Activated CD8-positive, alpha-beta T cell treated with anti-CD3 and anti-CD28 coated beads for 36 hours (primary cell): ENCODE results near the gene ARPC1B. TPM values are rescaled to one million over a fixed set of nuclear protein-coding genes. Genes with fewer than 3 reads are reported as not detected.
A peak's percentile ranks its signal among the peaks of the same experiment; 100 is the strongest.

Experiments
- ATAC-seq: fragments of 200-7000 bp; cut with Tn5 transposase; one replicate; pipeline ENCODE4 v1.10.0; 2021; ENCODE audit warnings: mild to moderate bottlenecking, moderate library complexity
- CTCF ChIA-PET: fragments of 350-600 bp; sonication (Branson Sonifier 250); formaldehyde crosslinking; loops from one replicate; lab custom pipeline; 2021; ENCODE audit warnings: antibody characterized with exemption; lab: Charles Lee
- POLR2A ChIA-PET: fragments of 350-600 bp; sonication (Branson Sonifier 250); formaldehyde crosslinking; loops from one replicate; lab custom pipeline; 2021; ENCODE audit warnings: antibody characterized with exemption; lab: Charles Lee
- DNase-seq: peaks from one replicate; pipeline ENCODE4 v3.0.0-alpha.2; 2020
- H3K27ac Mint-ChIP-seq: one replicate; pipeline ENCODE4 v1.8.0; 2021; ENCODE audit warnings: mild to moderate bottlenecking, mixed read lengths
- H3K27me3 Mint-ChIP-seq: one replicate; pipeline ENCODE4 v1.8.0; 2021; ENCODE audit warnings: mixed read lengths
- H3K36me3 Mint-ChIP-seq: one replicate; pipeline ENCODE4 v1.8.0; 2021; ENCODE audit warnings: low read depth, mixed read lengths
- H3K4me1 Mint-ChIP-seq: one replicate; pipeline ENCODE4 v1.8.0; 2021; ENCODE audit warnings: low read depth, mixed read lengths
- H3K4me3 Mint-ChIP-seq: one replicate; pipeline ENCODE4 v1.8.0; 2021; ENCODE audit warnings: mild to moderate bottlenecking, moderate library complexity, mixed read lengths
- H3K9me3 Mint-ChIP-seq: one replicate; pipeline ENCODE4 v1.8.0; 2021; ENCODE audit warnings: mixed read lengths
- CTCF ChIP-seq: fragments of 200-600 bp; IDR thresholded peaks from one replicate; pipeline ENCODE4 v1.8.0; 2022; ENCODE audit warnings: antibody characterized with exemption, mild to moderate bottlenecking
- intact Hi-C: fragments of 100-400 bp; cut with micrococcal nuclease; formaldehyde crosslinking; loops from one replicate; pipeline ENCODE4 v1.10.0; 2022
- total RNA-seq, 2 experiments: library from RNA; stranded (reverse); gene quantifications; one replicate each; pipeline ENCODE4 v1.2.3, GENCODE V29; 2021

The ARPC1B gene
- total RNA-seq, 2 experiments from 2014 or later, result 304 to 307 TPM

GRCh38 chr7:99392046-99392445, 17.5 kb downstream of the ARPC1B start:
- peaks cover 52% of the 10 kb centered on the region for H3K36me3 Mint-ChIP-seq
- DNase-seq (no peak), ATAC-seq (no peak)
- H3K27ac Mint-ChIP-seq, result peak overlapping the region; percentile 64
- POLR2A ChIA-PET, result interaction anchor here (1.1 to 3.6 kb wide), 7 partner anchors 8 to 24 kb away, joined by 3 to 50 read pairs (median 15); partner anchors contain the start of genes BUD31 and PDAP1
- peaks cover 20% of the 10 kb centered on the region for H3K4me1 Mint-ChIP-seq
- CTCF ChIA-PET, result interaction anchor here (1.0 to 2.3 kb wide), 2 partner anchors 11 to 27 kb away, joined by 4 to 9 read pairs; no protein-coding TSS in a partner anchor
- intact Hi-C loops, result no loop called here
- no peaks in the 10 kb centered on the region for H3K9me3 Mint-ChIP-seq
- no peak for TF ChIP-seq CTCF
- peak overlapping the region; percentile 27 for H3K4me3 Mint-ChIP-seq
- no peaks in the 10 kb centered on the region for H3K27me3 Mint-ChIP-seq

- peak overlapping the region; percentile 58 for H3K4me3 Mint-ChIP-seq
- CTCF ChIA-PET, result interaction anchor here (1.0 to 2.3 kb wide), 5 partner anchors 12 to 28 kb away, joined by 3 to 9 read pairs (median 4); partner anchors contain the start of genes BUD31 and PDAP1
- POLR2A ChIA-PET, result interaction anchor here (1.1 to 3.6 kb wide), 8 partner anchors 8 to 81 kb away, joined by 3 to 50 read pairs (median 10); partner anchors contain the start of genes BUD31 and PDAP1
- DNase-seq (peak; percentile 91), ATAC-seq (peak; percentile 94)
- intact Hi-C loops, result no loop called here
- H3K27ac Mint-ChIP-seq, result peak overlapping the region; percentile 87
- H3K27me3 Mint-ChIP-seq, result no peaks in the 10 kb centered on the region
- TF ChIP-seq CTCF, result no peak
- peaks cover 20% of the 10 kb centered on the region for H3K4me1 Mint-ChIP-seq
- H3K36me3 Mint-ChIP-seq, result peaks cover 52% of the 10 kb centered on the region
- no peaks in the 10 kb centered on the region for H3K9me3 Mint-ChIP-seq
Measured at GRCh38 chr7:99392659-99393354, 18.3 kb downstream of the ARPC1B start.

- no peaks in the 10 kb centered on the region for H3K27me3 Mint-ChIP-seq
- POLR2A ChIA-PET, result interaction anchor here (0.7 to 3.6 kb wide), 12 partner anchors 8 to 80 kb away, joined by 3 to 50 read pairs (median 3); partner anchors contain the start of genes BUD31 and PDAP1
- no peaks in the 10 kb centered on the region for H3K9me3 Mint-ChIP-seq
- peak overlapping the region; percentile 87 for H3K27ac Mint-ChIP-seq
- peaks cover 51% of the 10 kb centered on the region for H3K36me3 Mint-ChIP-seq
- peak overlapping the region; percentile 58 for H3K4me3 Mint-ChIP-seq
- DNase-seq, result no peak
- intact Hi-C loops, result no loop called here
- TF ChIP-seq CTCF, result no peak
- no peak for ATAC-seq
- CTCF ChIA-PET, result interaction anchor here (1.0 to 2.3 kb wide), 5 partner anchors 12 to 28 kb away, joined by 3 to 9 read pairs (median 4); partner anchors contain the start of genes BUD31 and PDAP1
- peaks cover 21% of the 10 kb centered on the region for H3K4me1 Mint-ChIP-seq
Measured at GRCh38 chr7:99393355-99394187, 19.0 kb downstream of the ARPC1B start.

GRCh38 chr7:99394188-99394502, 19.6 kb downstream of the ARPC1B start:
- ATAC-seq (no peak), DNase-seq (no peak)
- TF ChIP-seq CTCF, result no peak
- CTCF ChIA-PET, result interaction anchor here (1.3 to 1.8 kb wide), 3 partner anchors 11 to 15 kb away, joined by 3 to 4 read pairs (median 4); partner anchors contain the start of genes BUD31 and PDAP1
- H3K27ac Mint-ChIP-seq, result peak overlapping the region; percentile 16
- intact Hi-C loops, result no loop called here
- H3K36me3 Mint-ChIP-seq, result peaks cover 55% of the 10 kb centered on the region
- POLR2A ChIA-PET, result interaction anchor here (0.7 to 3.6 kb wide), 10 partner anchors 8 to 46 kb away, joined by 3 to 50 read pairs (median 4); partner anchors contain the start of genes BUD31 and PDAP1
- no peaks in the 10 kb centered on the region for H3K9me3 Mint-ChIP-seq
- H3K4me1 Mint-ChIP-seq, result peaks cover 25% of the 10 kb centered on the region
- H3K4me3 Mint-ChIP-seq, result no peak overlapping the region
- no peaks in the 10 kb centered on the region for H3K27me3 Mint-ChIP-seq
